ENCODE results near the gene DNAJC6. TPM values are rescaled to one million over a fixed set of nuclear protein-coding genes. Genes with fewer than 3 reads are reported as not detected.

DNAJC6 gene
- polyA plus RNA-seq (2013, experiment 1 of 2), result 9.3 TPM
- polyA plus RNA-seq (2013, experiment 2 of 2), result 9.4 TPM

- Histone ChIP-seq H3K4me3 (ENCODE audit: extremely low read depth, insufficient read depth, low read length, poor library complexity, severe bottlenecking) (peak within 1 kb of the TSS; percentile 44), H3K36me3 (ENCODE audit: control insufficient read depth, insufficient read depth, low read length) (no peaks in the 10 kb centered on the region), H3K27ac (ENCODE audit: low read depth, low read length, severe bottlenecking) (no peak within 1 kb of the TSS), H3K4me1 (ENCODE audit: control insufficient read depth, insufficient read depth, low read length, poor library complexity, severe bottlenecking) (no peaks in the 10 kb centered on the region), H3K9me3 (ENCODE audit: control insufficient read depth, low read length) (no peaks in the 10 kb centered on the region)
- WGBS, 2 experiments (ENCODE audit: insufficient coverage in 2 of 2), result 0% methylated on average over 38 to 65 of the region's 75 CpGs
Measured at GRCh38 chr1:65309304-65310077, at the start of gene DNAJC6. Gene DNAJC6 (plus strand): TSS chr1:65309543. CDS start chr1:65309746, 203 bp downstream.

- 55 to 81% methylated on average over 2 to 3 of the region's 3 CpGs for WGBS, 2 experiments (ENCODE audit: insufficient coverage in 2 of 2)
- H3K4me3 ChIP-seq (ENCODE audit: extremely low read depth, insufficient read depth, low read length, poor library complexity, severe bottlenecking), result no peak overlapping the region
- peaks cover 4% of the 10 kb centered on the region for H3K4me1 ChIP-seq (ENCODE audit: control insufficient read depth, insufficient read depth, low read length, poor library complexity, severe bottlenecking)
- no peaks in the 10 kb centered on the region for H3K9me3 ChIP-seq (ENCODE audit: control insufficient read depth, low read length)
- no peaks in the 10 kb centered on the region for H3K36me3 ChIP-seq (ENCODE audit: control insufficient read depth, insufficient read depth, low read length)
- no peak overlapping the region for H3K27ac ChIP-seq (ENCODE audit: low read depth, low read length, severe bottlenecking)
Measured at GRCh38 chr1:65259816-65260215, 49.5 kb upstream of the DNAJC6 start.

- 43 to 71% methylated on average over 1 to 3 of the region's 4 CpGs for WGBS, 2 experiments (ENCODE audit: insufficient coverage in 2 of 2)
- H3K9me3 ChIP-seq (ENCODE audit: control insufficient read depth, low read length), result no peaks in the 10 kb centered on the region
- no peaks in the 10 kb centered on the region for H3K36me3 ChIP-seq (ENCODE audit: control insufficient read depth, insufficient read depth, low read length)
- H3K27ac ChIP-seq (ENCODE audit: low read depth, low read length, severe bottlenecking), result peak overlapping the region; percentile 38
- no peaks in the 10 kb centered on the region for H3K4me1 ChIP-seq (ENCODE audit: control insufficient read depth, insufficient read depth, low read length, poor library complexity, severe bottlenecking)
- no peak overlapping the region for H3K4me3 ChIP-seq (ENCODE audit: extremely low read depth, insufficient read depth, low read length, poor library complexity, severe bottlenecking)
Measured at GRCh38 chr1:65260851-65261473, 48.4 kb upstream of the DNAJC6 start.

- Histone ChIP-seq H3K4me3 (ENCODE audit: extremely low read depth, insufficient read depth, low read length, poor library complexity, severe bottlenecking) (no peak overlapping the region), H3K4me1 (ENCODE audit: control insufficient read depth, insufficient read depth, low read length, poor library complexity, severe bottlenecking) (no peaks in the 10 kb centered on the region), H3K27ac (ENCODE audit: low read depth, low read length, severe bottlenecking) (no peak overlapping the region), H3K36me3 (ENCODE audit: control insufficient read depth, insufficient read depth, low read length) (no peaks in the 10 kb centered on the region), H3K9me3 (ENCODE audit: control insufficient read depth, low read length) (no peaks in the 10 kb centered on the region)
- WGBS, 2 experiments (ENCODE audit: insufficient coverage in 2 of 2), result 100% methylated on average over 1 of the region's 1 CpG; no CpG with 5 or more reads in 1 of the 2 experiments
Measured at GRCh38 chr1:65263286-65263685, 46.1 kb upstream of the DNAJC6 start.

- 1 to 22% methylated on average over 8 to 10 of the region's 15 CpGs for WGBS, 2 experiments (ENCODE audit: insufficient coverage in 2 of 2)
Measured at GRCh38 chr1:65264197-65264929, 45.0 kb upstream of the DNAJC6 start.

GRCh38 chr1:65265296-65265650 lies 44.1 kb upstream of the DNAJC6 start:
- Histone ChIP-seq H3K4me3 (ENCODE audit: extremely low read depth, insufficient read depth, low read length, poor library complexity, severe bottlenecking) (peak overlapping the region; percentile 45), H3K36me3 (ENCODE audit: control insufficient read depth, insufficient read depth, low read length) (no peaks in the 10 kb centered on the region), H3K9me3 (ENCODE audit: control insufficient read depth, low read length) (no peaks in the 10 kb centered on the region), H3K27ac (ENCODE audit: low read depth, low read length, severe bottlenecking) (no peak overlapping the region), H3K4me1 (ENCODE audit: control insufficient read depth, insufficient read depth, low read length, poor library complexity, severe bottlenecking) (no peaks in the 10 kb centered on the region)
- WGBS, 2 experiments (ENCODE audit: insufficient coverage in 2 of 2), result 0 to 10% methylated on average over 1 to 5 of the region's 7 CpGs

More at GRCh38 chr1:65264197-65264929, 45.0 kb upstream of the DNAJC6 start:
- Histone ChIP-seq H3K9me3 (ENCODE audit: control insufficient read depth, low read length) (no peaks in the 10 kb centered on the region), H3K4me1 (ENCODE audit: control insufficient read depth, insufficient read depth, low read length, poor library complexity, severe bottlenecking) (no peaks in the 10 kb centered on the region), H3K4me3 (ENCODE audit: extremely low read depth, insufficient read depth, low read length, poor library complexity, severe bottlenecking) (peak overlapping the region; percentile 20), H3K36me3 (ENCODE audit: control insufficient read depth, insufficient read depth, low read length) (no peaks in the 10 kb centered on the region), H3K27ac (ENCODE audit: low read depth, low read length, severe bottlenecking) (no peak overlapping the region)

- Histone ChIP-seq H3K27ac (ENCODE audit: low read depth, low read length, severe bottlenecking) (no peak overlapping the region), H3K9me3 (ENCODE audit: control insufficient read depth, low read length) (no peaks in the 10 kb centered on the region), H3K36me3 (ENCODE audit: control insufficient read depth, insufficient read depth, low read length) (no peaks in the 10 kb centered on the region), H3K4me3 (ENCODE audit: extremely low read depth, insufficient read depth, low read length, poor library complexity, severe bottlenecking) (peak overlapping the region; percentile 45), H3K4me1 (ENCODE audit: control insufficient read depth, insufficient read depth, low read length, poor library complexity, severe bottlenecking) (no peaks in the 10 kb centered on the region)
- WGBS, 2 experiments (ENCODE audit: insufficient coverage in 2 of 2), result 1% methylated on average over 30 to 52 of the region's 59 CpGs
Measured at GRCh38 chr1:65265651-65266351, 43.5 kb upstream of the DNAJC6 start.

- 9 to 20% methylated on average over 1 of the region's 1 CpG for WGBS, 2 experiments (ENCODE audit: insufficient coverage in 2 of 2)
- H3K9me3 ChIP-seq (ENCODE audit: control insufficient read depth, low read length), result no peaks in the 10 kb centered on the region
- H3K4me1 ChIP-seq (ENCODE audit: control insufficient read depth, insufficient read depth, low read length, poor library complexity, severe bottlenecking), result no peaks in the 10 kb centered on the region
- H3K36me3 ChIP-seq (ENCODE audit: control insufficient read depth, insufficient read depth, low read length), result no peaks in the 10 kb centered on the region
- no peak overlapping the region for H3K27ac ChIP-seq (ENCODE audit: low read depth, low read length, severe bottlenecking)
- H3K4me3 ChIP-seq (ENCODE audit: extremely low read depth, insufficient read depth, low read length, poor library complexity, severe bottlenecking), result no peak overlapping the region
Measured at GRCh38 chr1:65266476-65266875, 42.9 kb upstream of the DNAJC6 start.

- Histone ChIP-seq H3K9me3 (ENCODE audit: control insufficient read depth, low read length) (no peaks in the 10 kb centered on the region), H3K4me1 (ENCODE audit: control insufficient read depth, insufficient read depth, low read length, poor library complexity, severe bottlenecking) (no peaks in the 10 kb centered on the region), H3K27ac (ENCODE audit: low read depth, low read length, severe bottlenecking) (no peak overlapping the region), H3K36me3 (ENCODE audit: control insufficient read depth, insufficient read depth, low read length) (no peaks in the 10 kb centered on the region), H3K4me3 (ENCODE audit: extremely low read depth, insufficient read depth, low read length, poor library complexity, severe bottlenecking) (no peak overlapping the region)
- 83 to 94% methylated on average over 3 to 4 of the region's 4 CpGs for WGBS, 2 experiments (ENCODE audit: insufficient coverage in 2 of 2)
Measured at GRCh38 chr1:65267271-65267670, 42.1 kb upstream of the DNAJC6 start.

GRCh38 chr1:65267683-65268082 lies 41.7 kb upstream of the DNAJC6 start:
- no peaks in the 10 kb centered on the region for H3K4me1 ChIP-seq (ENCODE audit: control insufficient read depth, insufficient read depth, low read length, poor library complexity, severe bottlenecking)
- WGBS, 2 experiments (ENCODE audit: insufficient coverage in 2 of 2), result no CpG with 5 or more reads among the region's 1 CpG
- no peak overlapping the region for H3K4me3 ChIP-seq (ENCODE audit: extremely low read depth, insufficient read depth, low read length, poor library complexity, severe bottlenecking)
- no peaks in the 10 kb centered on the region for H3K36me3 ChIP-seq (ENCODE audit: control insufficient read depth, insufficient read depth, low read length)
- no peak overlapping the region for H3K27ac ChIP-seq (ENCODE audit: low read depth, low read length, severe bottlenecking)
- no peaks in the 10 kb centered on the region for H3K9me3 ChIP-seq (ENCODE audit: control insufficient read depth, low read length)
